CD4-positive, alpha-beta T cell treated with Interleukin-12 subunit alpha and Interleukin-12 subunit beta, for 1 hour (primary cell): Measurements from ENCODE around the gene ASAH2.
A peak's percentile ranks its signal among the peaks of the same experiment; 100 is the strongest.
"Not testable (repeated sequence)": the region's sequence is repeated elsewhere in the genome, so short reads cannot be mapped to it uniquely, and the experiment has no call there.

Experiments
- DNase-seq: peaks from one replicate; pipeline ENCODE4 v3.0.0-alpha.2; 2020

Gene ASAH2

GRCh38 chr10:50251394-50251793, at the start of gene ASAH2:
Gene ASAH2, minus strand, starts transcription at chr10:50251516. Its CDS starts 2,906 bp downstream, at chr10:50248610.
- DNase-seq = no peak

GRCh38 chr10:50299948-50300669, 48.8 kb upstream of the ASAH2 start:
- no peak for DNase-seq

- no peak for DNase-seq
These were observed 44.1 kb upstream of the ASAH2 start for GRCh38 chr10:50295367-50295766.

GRCh38 chr10:50294582-50294981, 43.3 kb upstream of the ASAH2 start:
- DNase-seq = no peak

GRCh38 chr10:50293513-50294313, 42.4 kb upstream of the ASAH2 start:
- DNase-seq = no peak

GRCh38 chr10:50291261-50291850, 40.0 kb upstream of the ASAH2 start:
- no peak for DNase-seq

GRCh38 chr10:50289196-50289595, 37.9 kb upstream of the ASAH2 start:
- DNase-seq = no peak

- DNase-seq = no peak
These were observed 35.9 kb upstream of the ASAH2 start for GRCh38 chr10:50286996-50287803.

- DNase-seq = no peak
These were observed 35.2 kb upstream of the ASAH2 start for GRCh38 chr10:50286517-50286916.

GRCh38 chr10:50281967-50282522, 30.7 kb upstream of the ASAH2 start:
- no peak for DNase-seq

- no peak for DNase-seq
These were observed 30.1 kb upstream of the ASAH2 start for GRCh38 chr10:50281210-50281966.

- no peak for DNase-seq
These were observed 28.9 kb upstream of the ASAH2 start for GRCh38 chr10:50280049-50280841.

GRCh38 chr10:50279489-50279888, 28.2 kb upstream of the ASAH2 start:
- DNase-seq = no peak

- DNase-seq = peak; percentile 32
These were observed 24.4 kb upstream of the ASAH2 start for GRCh38 chr10:50275650-50276235.

- no peak for DNase-seq
These were observed 21.2 kb upstream of the ASAH2 start for GRCh38 chr10:50272531-50272930.

GRCh38 chr10:50271564-50272250, 20.4 kb upstream of the ASAH2 start:
- DNase-seq = no peak

GRCh38 chr10:50267877-50268276, 16.6 kb upstream of the ASAH2 start:
- not testable (repeated sequence) for DNase-seq

- peak; percentile 24 for DNase-seq
These were observed 11.3 kb upstream of the ASAH2 start for GRCh38 chr10:50262625-50263024.

GRCh38 chr10:50260791-50261281, 9.5 kb upstream of the ASAH2 start:
- peak; percentile 16 for DNase-seq

- DNase-seq = no peak
These were observed 3.2 kb upstream of the ASAH2 start for GRCh38 chr10:50254479-50254878.
